ENCODE measurements around the gene MRPS23. TPM values are rescaled to one million over a fixed set of nuclear protein-coding genes. Genes with fewer than 3 reads are reported as not detected.

Gene MRPS23
- total and polyA plus RNA-seq, 8 donors, result 5.8 to 25.4 (median 15.2) TPM

- DNase-seq (peak in 1 of 6 donors; percentile 63), ATAC-seq (no peak), FAIRE-seq (no peak)
- TF ChIP-seq CTCF (IDR thresholded peaks at IDR 0.05), result no peak
- intact Hi-C loops (cut with DNase I), result loop anchor here in 1 of 3 donors (10.0 kb wide), 2 partner anchors 216 to 246 kb away; partner anchors contain the start of gene DYNLL2
- Histone ChIP-seq H3K4me3 (no peak overlapping the region), H3K27ac (peak overlapping the region; percentile 62 to 87 (median 80)), H3K27me3 (no peaks in the 10 kb centered on the region), H3K9me3 (no peaks in the 10 kb centered on the region), H3K36me3 (no peaks in the 10 kb centered on the region), H3K4me1 (peaks cover 5 to 22% (median 19%) of the 10 kb centered on the region in 3 donors)
- 91 to 94% methylated on average over 13 of the region's 13 CpGs for WGBS, 2 donors
Observed at GRCh38 chr17:57868910-57869616, 19.2 kb upstream of the MRPS23 start.

- no peak for FAIRE-seq
- peak in 1 of 4 donors; percentile 18 for TF ChIP-seq CTCF (IDR thresholded peaks at IDR 0.05)
- intact Hi-C loops (cut with DNase I), result loop anchor here in 1 of 3 donors (10.0 kb wide), 2 partner anchors 217 to 247 kb away; partner anchors contain the start of gene DYNLL2
Observed at GRCh38 chr17:57868007-57868909, 18.4 kb upstream of the MRPS23 start.

GRCh38 chr17:57867126-57867525, 17.3 kb upstream of the MRPS23 start:
- H3K27me3 ChIP-seq, result no peaks in the 10 kb centered on the region
- WGBS, 2 donors, result 93 to 96% methylated on average over 10 of the region's 10 CpGs
- H3K4me1 ChIP-seq, result peaks cover 5 to 25% (median 19%) of the 10 kb centered on the region in 3 donors
- no peak for TF ChIP-seq CTCF (IDR thresholded peaks at IDR 0.05)
- no peak overlapping the region for H3K4me3 ChIP-seq
- H3K27ac ChIP-seq, result peak overlapping the region in 3 of 4 donors; percentile 79 to 87 (median 82)
- intact Hi-C loops (cut with DNase I), result loop anchor here in 1 of 3 donors (10.0 kb wide), 2 partner anchors 218 to 248 kb away; partner anchors contain the start of gene DYNLL2
- H3K36me3 ChIP-seq, result no peaks in the 10 kb centered on the region
- ATAC-seq (no peak), DNase-seq (peak in 1 of 6 donors; percentile 28), FAIRE-seq (no peak)
- no peaks in the 10 kb centered on the region for H3K9me3 ChIP-seq

More at GRCh38 chr17:57868007-57868909, 18.4 kb upstream of the MRPS23 start:
- DNase-seq (peak; percentile 78 to 92 (median 88)), ATAC-seq (peak; percentile 90 to 93 (median 92))
- WGBS, 2 donors, result 46 to 49% methylated on average over 23 of the region's 23 CpGs
- H3K36me3 ChIP-seq, result no peaks in the 10 kb centered on the region
- H3K9me3 ChIP-seq, result no peaks in the 10 kb centered on the region
- peak overlapping the region; percentile 62 to 87 (median 80) for H3K27ac ChIP-seq
- peaks cover 5 to 22% (median 19%) of the 10 kb centered on the region in 3 donors for H3K4me1 ChIP-seq
- H3K4me3 ChIP-seq, result no peak overlapping the region
- no peaks in the 10 kb centered on the region for H3K27me3 ChIP-seq

GRCh38 chr17:57866723-57867122, 16.9 kb upstream of the MRPS23 start:
- ATAC-seq, result no peak
- Histone ChIP-seq H3K4me1 (peaks cover 5 to 26% (median 19%) of the 10 kb centered on the region in 3 donors), H3K4me3 (no peak overlapping the region), H3K9me3 (no peaks in the 10 kb centered on the region), H3K36me3 (no peaks in the 10 kb centered on the region), H3K27me3 (no peaks in the 10 kb centered on the region), H3K27ac (peak overlapping the region in 1 of 4 donors; percentile 82)
- FAIRE-seq, result no peak
- 86 to 88% methylated on average over 5 of the region's 5 CpGs for WGBS, 2 donors
- no peak for DNase-seq
- TF ChIP-seq CTCF (IDR thresholded peaks at IDR 0.05), result no peak
- intact Hi-C loops (cut with DNase I), result loop anchor here in 1 of 3 donors (10.0 kb wide), 2 partner anchors 218 to 248 kb away; partner anchors contain the start of gene DYNLL2

Measured in pancreas (tissue), 10 donors.